GM23248 (cell line): ENCODE measurements around the gene DNMT3L. TPM values are rescaled to one million over a fixed set of nuclear protein-coding genes. Genes with fewer than 3 reads are reported as not detected.
A peak's percentile ranks its signal among the peaks of the same experiment; 100 is the strongest.
"Not testable (repeated sequence)": the region's sequence is repeated elsewhere in the genome, so short reads cannot be mapped to it uniquely, and the experiment has no call there.

ENCODE experiments used
- DNase-seq: peaks from one replicate; pipeline ENCODE4 v3.0.0-alpha.2; 2015
- H2AFZ ChIP-seq: fragments of 200-600 bp; sonication (generic); 2 replicates; pipeline ENCODE4 v1.6.1; 2016; ENCODE audit warnings: antibody characterized with exemption
- H3F3A ChIP-seq: fragments of 200-600 bp; sonication (generic); 2 replicates; pipeline ENCODE4 v1.6.1; 2016; ENCODE audit warnings: mild to moderate bottlenecking, antibody characterized with exemption, mixed run types; ENCODE audit not compliant: insufficient read depth
- H3K27ac ChIP-seq: fragments of 200-600 bp; sonication (generic); 2 replicates; pipeline ENCODE4 v1.5.1; 2016; ENCODE audit warnings: mild to moderate bottlenecking
- H3K27me3 ChIP-seq: fragments of 200-600 bp; sonication (generic); replicated peaks from 2 replicates; pipeline ENCODE4 v1.6.1; 2016; ENCODE audit warnings: mild to moderate bottlenecking; ENCODE audit not compliant: insufficient read depth
- H3K36me3 ChIP-seq: fragments of 200-600 bp; sonication (generic); 2 replicates; pipeline ENCODE4 v1.6.1; 2016; ENCODE audit warnings: low read depth, mild to moderate bottlenecking
- H3K4me1 ChIP-seq: fragments of 200-600 bp; sonication (generic); 2 replicates; pipeline ENCODE4 v1.6.1; 2016; ENCODE audit warnings: mild to moderate bottlenecking; ENCODE audit not compliant: insufficient read depth
- H3K4me2 ChIP-seq: fragments of 200-600 bp; sonication (generic); one replicate; pipeline ENCODE4 v1.6.1; 2016; ENCODE audit warnings: mild to moderate bottlenecking; ENCODE audit not compliant: unreplicated experiment
- H3K4me3 ChIP-seq: fragments of 200-600 bp; sonication (generic); 2 replicates; pipeline ENCODE4 v1.5.1; 2016; ENCODE audit warnings: mild to moderate bottlenecking
- H3K79me2 ChIP-seq: fragments of 200-600 bp; sonication (generic); 2 replicates; pipeline ENCODE4 v1.6.1; 2016; ENCODE audit warnings: mild to moderate bottlenecking; ENCODE audit not compliant: insufficient read depth
- H3K9ac ChIP-seq: fragments of 200-600 bp; sonication (generic); 2 replicates; pipeline ENCODE4 v1.6.1; 2016; ENCODE audit warnings: mild to moderate bottlenecking
- H3K9me2 ChIP-seq: fragments of 200-600 bp; sonication (generic); 2 replicates; pipeline ENCODE4 v1.6.1; 2016; ENCODE audit warnings: mixed run types, mild to moderate bottlenecking, moderate library complexity; ENCODE audit not compliant: insufficient read depth
- H3K9me3 ChIP-seq: fragments of 200-600 bp; sonication (generic); one replicate; pipeline ENCODE4 v1.6.1; 2017; ENCODE audit warnings: low read depth
- H4K20me1 ChIP-seq: fragments of 200-600 bp; sonication (generic); 2 replicates; pipeline ENCODE4 v1.6.0; 2016; ENCODE audit not compliant: insufficient read depth
- EZH2 ChIP-seq: fragments of 200-600 bp; sonication (generic); IDR thresholded peaks from 2 replicates; pipeline ENCODE4 v1.6.1; 2018; ENCODE audit warnings: antibody characterized with exemption, mild to moderate bottlenecking; ENCODE audit not compliant: insufficient read depth, poor library complexity, severe bottlenecking
- EZH2phosphoT487 ChIP-seq: fragments of 200-600 bp; sonication (generic); IDR thresholded peaks from 2 replicates; pipeline ENCODE4 v1.6.1; 2018; ENCODE audit warnings: antibody characterized with exemption, moderate library complexity, mild to moderate bottlenecking, low read depth; ENCODE audit not compliant: insufficient read depth
- WGBS, 2 experiments: methylation state at CpG; one replicate each; pipeline ENCODE4 v1.1.6; 2015 to 2017; ENCODE audit warnings: low lambda C conversion rate in 2 of 2, low coverage in 1 of 2; ENCODE audit errors: missing lambda C conversion rate in 2 of 2; 5-methylcytosine and 5-hydroxymethylcytosine counted together
- in situ Hi-C: fragments of 300-500 bp; cut with MboI; formaldehyde crosslinking; loops from 2 replicates; pipeline ENCODE4 v1.15.0; 2020
- polyA plus RNA-seq: library from polyadenylated mRNA; unstranded; fragments of >200 nt; fragmentation: Nextera tagmentation; extraction: Ambion mirVana; gene quantifications from 2 replicates; pipeline ENCODE4 v1.2.1, GENCODE V29; 2016
- total RNA-seq: library from RNA; depleted of rRNA; stranded (reverse); fragments of >200 nt; shearing (Covaris generic); gene quantifications from 2 replicates; pipeline ENCODE4 v1.2.3, GENCODE V29; 2014

DNMT3L gene
- total and polyA plus RNA-seq, 2 experiments from 2014 or later = not detected

- no peaks in the 10 kb centered on the region for H3K4me1 ChIP-seq
- DNase-seq = no peak
- in situ Hi-C loops = no loop called here
- H3K4me2 ChIP-seq = no peak overlapping the region
- no peak overlapping the region for H3K9ac ChIP-seq
- 0 out of 2 replicates have a peak overlapping the region, but pooled peaks have one; percentile 53 for H3K4me3 ChIP-seq
- no peaks in the 10 kb centered on the region for H4K20me1 ChIP-seq
- H3K9me3 ChIP-seq = no peaks in the 10 kb centered on the region
- H3K79me2 ChIP-seq = no peaks in the 10 kb centered on the region
- TF ChIP-seq EZH2phosphoT487 (no peak), EZH2 (no peak)
- no peaks in the 10 kb centered on the region for H3F3A ChIP-seq
- no peaks in the 10 kb centered on the region for H3K36me3 ChIP-seq
- no peak overlapping the region for H3K27ac ChIP-seq
- no peaks in the 10 kb centered on the region for H3K9me2 ChIP-seq
- 40 to 64% methylated on average over 13 to 17 of the region's 21 CpGs for WGBS, 2 experiments
- H2AFZ ChIP-seq = peak overlapping the region; percentile 57; the same call in 1 of the 2 replicates
- no peaks in the 10 kb centered on the region for H3K27me3 ChIP-seq
These were observed 24.5 kb upstream of the DNMT3L start for GRCh38 chr21:44286086-44286715.

- Histone ChIP-seq H3K9me3 (no peaks in the 10 kb centered on the region), H3K79me2 (no peaks in the 10 kb centered on the region), H3F3A (no peaks in the 10 kb centered on the region), H3K36me3 (no peaks in the 10 kb centered on the region), H3K27me3 (no peaks in the 10 kb centered on the region), H3K4me2 (peak within 1 kb of the TSS; percentile 54), H3K9ac (no peak within 1 kb of the TSS), H3K9me2 (no peaks in the 10 kb centered on the region), H2AFZ (peak within 1 kb of the TSS; percentile 57), H4K20me1 (no peaks in the 10 kb centered on the region), H3K4me1 (no peaks in the 10 kb centered on the region), H3K27ac (no peak within 1 kb of the TSS), H3K4me3 (peak within 1 kb of the TSS; percentile 53; the same call in 1 of the 2 replicates)
- WGBS, 2 experiments = 27 to 29% methylated on average over 43 to 44 of the region's 56 CpGs
- in situ Hi-C loops = no loop called here
- TF ChIP-seq EZH2 (no peak), EZH2phosphoT487 (no peak)
- DNase-seq = peak; percentile 67
These were observed 23.7 kb upstream of the DNMT3L start, which contains the start of gene AIRE for GRCh38 chr21:44285138-44285992. Gene AIRE (plus strand): TSS chr21:44285876. CDS start chr21:44286007, 131 bp downstream.

GRCh38 chr21:44283948-44284347 is 22.3 kb upstream of the DNMT3L start:
- no peak overlapping the region for H3K9ac ChIP-seq
- H4K20me1 ChIP-seq = no peaks in the 10 kb centered on the region
- TF ChIP-seq EZH2 (no peak), EZH2phosphoT487 (no peak)
- H3K79me2 ChIP-seq = no peaks in the 10 kb centered on the region
- 80 to 81% methylated on average over 10 to 11 of the region's 11 CpGs for WGBS, 2 experiments
- no peaks in the 10 kb centered on the region for H3F3A ChIP-seq
- H3K27me3 ChIP-seq = no peaks in the 10 kb centered on the region
- H3K4me1 ChIP-seq = no peaks in the 10 kb centered on the region
- no peak overlapping the region for H2AFZ ChIP-seq
- no peak overlapping the region for H3K27ac ChIP-seq
- H3K9me2 ChIP-seq = no peaks in the 10 kb centered on the region
- no peak overlapping the region for H3K4me2 ChIP-seq
- no peak overlapping the region for H3K4me3 ChIP-seq
- no peaks in the 10 kb centered on the region for H3K9me3 ChIP-seq
- no peak for DNase-seq
- H3K36me3 ChIP-seq = no peaks in the 10 kb centered on the region
- in situ Hi-C loops = no loop called here

- H3K79me2 ChIP-seq, H2AFZ ChIP-seq, in situ Hi-C loops, H3K9ac ChIP-seq, H4K20me1 ChIP-seq, H3K9me3 ChIP-seq, H3K36me3 ChIP-seq, H3K4me3 ChIP-seq, DNase-seq, H3K4me1 ChIP-seq, H3K4me2 ChIP-seq, H3K27ac ChIP-seq, H3K27me3 ChIP-seq, H3F3A ChIP-seq, H3K9me2 ChIP-seq: not testable (repeated sequence)
- 52 to 57% methylated on average over 11 of the region's 11 CpGs for WGBS, 2 experiments
These were observed 21.6 kb upstream of the DNMT3L start for GRCh38 chr21:44283211-44283785.
